Measurements from ENCODE around the gene BCL7C. TPM values are rescaled to one million over a fixed set of nuclear protein-coding genes. Genes with fewer than 3 reads are reported as not detected.
A peak's percentile ranks its signal among the peaks of the same experiment; 100 is the strongest.

Gene BCL7C
- total and polyA plus RNA-seq, 7 donors, result 13.9 to 40.9 (median 18.1) TPM

DNA sequence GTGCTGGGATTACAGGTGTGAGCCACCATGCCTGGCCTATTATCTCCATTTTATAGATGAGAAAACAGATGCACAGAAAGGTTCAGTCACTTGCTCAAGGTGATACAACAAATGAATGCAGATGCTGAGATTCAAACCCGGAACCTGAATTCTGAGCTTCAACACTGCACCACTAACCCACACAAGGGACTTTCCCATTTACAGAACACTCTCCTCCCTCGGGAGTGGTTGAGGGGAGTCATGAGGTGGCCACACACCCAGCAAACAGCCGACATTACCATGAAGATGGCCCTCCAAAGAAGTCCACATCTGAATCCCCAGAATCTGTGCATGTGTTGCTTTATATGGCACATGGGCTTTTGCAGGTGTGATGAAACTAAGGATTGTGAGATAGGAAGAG, 9.1 kb downstream of the BCL7C start:
- ATAC-seq (no peak), DNase-seq (no peak)
- TF ChIP-seq, protein P1, sequence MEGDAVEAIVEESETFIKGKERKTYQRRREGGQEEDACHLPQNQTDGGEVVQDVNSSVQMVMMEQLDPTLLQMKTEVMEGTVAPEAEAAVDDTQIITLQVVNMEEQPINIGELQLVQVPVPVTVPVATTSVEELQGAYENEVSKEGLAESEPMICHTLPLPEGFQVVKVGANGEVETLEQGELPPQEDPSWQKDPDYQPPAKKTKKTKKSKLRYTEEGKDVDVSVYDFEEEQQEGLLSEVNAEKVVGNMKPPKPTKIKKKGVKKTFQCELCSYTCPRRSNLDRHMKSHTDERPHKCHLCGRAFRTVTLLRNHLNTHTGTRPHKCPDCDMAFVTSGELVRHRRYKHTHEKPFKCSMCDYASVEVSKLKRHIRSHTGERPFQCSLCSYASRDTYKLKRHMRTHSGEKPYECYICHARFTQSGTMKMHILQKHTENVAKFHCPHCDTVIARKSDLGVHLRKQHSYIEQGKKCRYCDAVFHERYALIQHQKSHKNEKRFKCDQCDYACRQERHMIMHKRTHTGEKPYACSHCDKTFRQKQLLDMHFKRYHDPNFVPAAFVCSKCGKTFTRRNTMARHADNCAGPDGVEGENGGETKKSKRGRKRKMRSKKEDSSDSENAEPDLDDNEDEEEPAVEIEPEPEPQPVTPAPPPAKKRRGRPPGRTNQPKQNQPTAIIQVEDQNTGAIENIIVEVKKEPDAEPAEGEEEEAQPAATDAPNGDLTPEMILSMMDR (IDR thresholded peaks at IDR 0.05), result no peak
- Histone ChIP-seq H3K4me1 (no peaks in the 10 kb centered on the region), H3K4me3 (no peak overlapping the region), H3K27me3 (ENCODE audit: insufficient read depth in 3 of 3, low read length in 2 of 3) (no peaks in the 10 kb centered on the region), H3K36me3 (ENCODE audit: insufficient read depth in 1 of 2, low read depth in 1 of 2) (peaks cover 8 to 58% of the 10 kb centered on the region in 2 donors), H3K9me3 (no peaks in the 10 kb centered on the region), H3K27ac (no peak overlapping the region)
- intact Hi-C loops (cut with DNase I), result no loop called here
- WGBS, 3 donors, result 84 to 86% (median 85%) methylated on average over 3 of the region's 3 CpGs

GRCh38 chr16:30882429-30883310, 11.2 kb downstream of the BCL7C start:
- no peaks in the 10 kb centered on the region for H3K4me1 ChIP-seq
- no peaks in the 10 kb centered on the region for H3K27me3 ChIP-seq (ENCODE audit: insufficient read depth in 3 of 3, low read length in 2 of 3)
- WGBS, 3 donors, result 71 to 79% (median 72%) methylated on average over 4 of the region's 4 CpGs
- H3K36me3 ChIP-seq (ENCODE audit: insufficient read depth in 1 of 2, low read depth in 1 of 2), result peaks cover 13 to 45% of the 10 kb centered on the region in 2 donors
- no peak for ATAC-seq
- no peaks in the 10 kb centered on the region for H3K9me3 ChIP-seq
- TF ChIP-seq, protein P1 (IDR thresholded peaks at IDR 0.05), result no peak
- H3K27ac ChIP-seq, result no peak overlapping the region
- H3K4me3 ChIP-seq, result no peak overlapping the region
- DNase-seq, result no peak
- intact Hi-C loops (cut with DNase I), result no loop called here

- intact Hi-C loops (cut with DNase I), result loop anchor here in 1 of 2 donors (5.0 kb wide), 1 partner anchor 35 kb away; no protein-coding TSS in a partner anchor
- H3K4me3 ChIP-seq, result peak overlapping the region; percentile 94
- H3K9me3 ChIP-seq, result no peaks in the 10 kb centered on the region
- ATAC-seq (no peak), DNase-seq (no peak)
- H3K27me3 ChIP-seq (ENCODE audit: insufficient read depth in 3 of 3, low read length in 2 of 3), result no peaks in the 10 kb centered on the region
- peaks cover 8 to 20% of the 10 kb centered on the region in 2 donors for H3K36me3 ChIP-seq (ENCODE audit: insufficient read depth in 1 of 2, low read depth in 1 of 2)
- WGBS, 3 donors, result 72 to 92% (median 77%) methylated on average over 5 of the region's 5 CpGs
- H3K27ac ChIP-seq, result no peak overlapping the region
- H3K4me1 ChIP-seq, result peaks cover 14% of the 10 kb centered on the region
- TF ChIP-seq, protein P1 (IDR thresholded peaks at IDR 0.05), result no peak
Observed at GRCh38 chr16:30876867-30877266, 17.0 kb downstream of the BCL7C start.

GRCh38 chr16:30875871-30876801, 17.7 kb downstream of the BCL7C start:
- DNase-seq (no peak), ATAC-seq (no peak)
- TF ChIP-seq, protein P1 (IDR thresholded peaks at IDR 0.05), result no peak
- Histone ChIP-seq H3K9me3 (no peaks in the 10 kb centered on the region), H3K4me3 (peak overlapping the region; percentile 94), H3K27ac (peak overlapping the region; percentile 90), H3K36me3 (ENCODE audit: insufficient read depth in 1 of 2, low read depth in 1 of 2) (peaks cover 8 to 20% of the 10 kb centered on the region in 2 donors), H3K4me1 (peaks cover 14% of the 10 kb centered on the region), H3K27me3 (ENCODE audit: insufficient read depth in 3 of 3, low read length in 2 of 3) (no peaks in the 10 kb centered on the region)
- 6 to 12% (median 7%) methylated on average over 12 of the region's 12 CpGs for whole genome bisulfite sequencing, 3 donors
- intact Hi-C loops (cut with DNase I), result loop anchor here (2.0 to 5.0 kb wide), 2 partner anchors 19 to 34 kb away; partner anchors contain the start of gene BCL7C (in 1 of the 2)

Measured in psoas muscle (tissue), 8 donors.